ENCODE measurements around the gene DLG2. TPM values are rescaled to one million over a fixed set of nuclear protein-coding genes. Genes with fewer than 3 reads are reported as not detected.

Gene DLG2
- polyA plus RNA-seq, 3 donors = 0.24 to 0.39 TPM; not detected in 1

DNA sequence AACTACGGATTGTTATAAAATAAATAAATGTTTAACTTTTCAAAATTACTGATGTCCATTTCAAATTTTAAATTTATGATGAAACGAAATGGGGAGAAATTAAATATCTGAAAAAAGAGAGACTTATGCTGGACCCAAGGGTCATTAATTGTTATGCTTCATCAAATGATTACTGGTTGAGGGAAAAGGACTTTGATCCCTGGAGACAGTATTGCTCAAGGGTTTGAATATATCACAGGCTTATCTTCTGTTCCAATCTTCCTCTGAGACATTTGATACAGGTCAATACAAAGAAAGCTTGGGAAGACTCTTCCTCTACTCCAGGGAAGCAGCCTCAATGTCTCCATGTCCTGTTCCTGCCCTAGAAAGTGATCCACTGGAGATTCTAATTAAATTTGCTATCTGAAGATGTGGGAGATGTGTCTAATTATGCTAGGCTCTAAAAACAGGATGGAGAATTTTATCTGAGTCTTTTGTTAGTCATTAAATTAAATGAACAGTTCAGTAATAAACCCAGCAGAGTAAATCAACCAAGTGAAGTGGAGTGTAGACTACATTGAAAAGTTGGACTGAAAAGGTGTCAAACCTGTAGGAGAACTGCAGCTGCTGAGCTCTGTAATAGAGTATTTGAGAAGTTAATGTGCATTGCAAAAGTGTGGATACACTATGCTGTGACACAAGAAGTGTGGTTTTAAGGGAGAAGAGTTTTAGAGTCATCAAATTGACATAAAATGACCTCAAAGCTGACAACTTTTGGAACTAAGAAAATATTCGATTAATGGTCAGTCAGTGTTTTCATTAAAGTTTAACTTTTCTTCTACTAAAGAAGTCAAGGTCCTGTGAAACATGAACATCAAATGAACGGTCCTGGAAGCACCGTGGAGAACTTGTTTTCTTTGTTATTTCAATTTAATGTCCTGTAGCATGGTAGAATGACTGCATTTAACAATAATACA lies 1717.3 kb downstream of the DLG2 start:
- H3K4me3 ChIP-seq (replicated peaks in 1 of 3; ENCODE audit: low read depth in 2 of 3, low read length in 3 of 3) = no peak overlapping the region
- Mint-ChIP-seq H3K4me1 (no peaks in the 10 kb centered on the region), H3K36me3 (no peaks in the 10 kb centered on the region), H3K9me3 (peaks cover 0 to 2% (median 0%) of the 10 kb centered on the region in 7 donors), H3K27me3 (ENCODE audit: low read depth in 3 of 3) (peaks cover 0 to 2% (median 0%) of the 10 kb centered on the region in 3 donors), H3K27ac (no peak overlapping the region), H3K4me3 (no peak overlapping the region)
- no peaks in the 10 kb centered on the region for H4K20me1 ChIP-seq (ENCODE audit: insufficient read depth, low read length)
- H3K9me3 ChIP-seq (replicated peaks in 1 of 2; ENCODE audit: control insufficient read depth in 1 of 2, insufficient read depth in 1 of 2, low read length in 2 of 2) = no peaks in the 10 kb centered on the region
- no peak overlapping the region for H3K4me2 ChIP-seq (replicated peaks; ENCODE audit: extremely low read depth, low read length, poor library complexity, severe bottlenecking)
- WGBS (ENCODE audit: insufficient coverage) = no CpG with 5 or more reads among the region's 5 CpGs
- H3K27me3 ChIP-seq (ENCODE audit: control insufficient read depth in 2 of 2, insufficient read depth in 2 of 2, low read length in 2 of 2) = no peaks in the 10 kb centered on the region
- no peak overlapping the region for H2AFZ ChIP-seq (ENCODE audit: insufficient read depth, low read depth, low read length, poor library complexity, severe bottlenecking)
- intact Hi-C loops (cut with micrococcal nuclease) = no loop called here
- H3K79me2 ChIP-seq (ENCODE audit: insufficient read depth, low read length) = no peaks in the 10 kb centered on the region
- DNase-seq = no peak
- H3K9ac ChIP-seq (ENCODE audit: insufficient read depth, low read length, poor library complexity, severe bottlenecking) = no peak overlapping the region
- no peak overlapping the region for H3K27ac ChIP-seq (ENCODE audit: low read depth in 1 of 2, low read length in 2 of 2)
- no peaks in the 10 kb centered on the region for H3K36me3 ChIP-seq (replicated peaks in 1 of 2; ENCODE audit: control insufficient read depth in 1 of 2, insufficient read depth in 2 of 2, low read length in 2 of 2)
- no peaks in the 10 kb centered on the region for H3K4me1 ChIP-seq (ENCODE audit: control insufficient read depth in 1 of 2, insufficient read depth in 2 of 2, low read length in 2 of 2)
- TF ChIP-seq, protein P1, sequence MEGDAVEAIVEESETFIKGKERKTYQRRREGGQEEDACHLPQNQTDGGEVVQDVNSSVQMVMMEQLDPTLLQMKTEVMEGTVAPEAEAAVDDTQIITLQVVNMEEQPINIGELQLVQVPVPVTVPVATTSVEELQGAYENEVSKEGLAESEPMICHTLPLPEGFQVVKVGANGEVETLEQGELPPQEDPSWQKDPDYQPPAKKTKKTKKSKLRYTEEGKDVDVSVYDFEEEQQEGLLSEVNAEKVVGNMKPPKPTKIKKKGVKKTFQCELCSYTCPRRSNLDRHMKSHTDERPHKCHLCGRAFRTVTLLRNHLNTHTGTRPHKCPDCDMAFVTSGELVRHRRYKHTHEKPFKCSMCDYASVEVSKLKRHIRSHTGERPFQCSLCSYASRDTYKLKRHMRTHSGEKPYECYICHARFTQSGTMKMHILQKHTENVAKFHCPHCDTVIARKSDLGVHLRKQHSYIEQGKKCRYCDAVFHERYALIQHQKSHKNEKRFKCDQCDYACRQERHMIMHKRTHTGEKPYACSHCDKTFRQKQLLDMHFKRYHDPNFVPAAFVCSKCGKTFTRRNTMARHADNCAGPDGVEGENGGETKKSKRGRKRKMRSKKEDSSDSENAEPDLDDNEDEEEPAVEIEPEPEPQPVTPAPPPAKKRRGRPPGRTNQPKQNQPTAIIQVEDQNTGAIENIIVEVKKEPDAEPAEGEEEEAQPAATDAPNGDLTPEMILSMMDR (IDR thresholded peaks at IDR 0.05) = no peak

DNA sequence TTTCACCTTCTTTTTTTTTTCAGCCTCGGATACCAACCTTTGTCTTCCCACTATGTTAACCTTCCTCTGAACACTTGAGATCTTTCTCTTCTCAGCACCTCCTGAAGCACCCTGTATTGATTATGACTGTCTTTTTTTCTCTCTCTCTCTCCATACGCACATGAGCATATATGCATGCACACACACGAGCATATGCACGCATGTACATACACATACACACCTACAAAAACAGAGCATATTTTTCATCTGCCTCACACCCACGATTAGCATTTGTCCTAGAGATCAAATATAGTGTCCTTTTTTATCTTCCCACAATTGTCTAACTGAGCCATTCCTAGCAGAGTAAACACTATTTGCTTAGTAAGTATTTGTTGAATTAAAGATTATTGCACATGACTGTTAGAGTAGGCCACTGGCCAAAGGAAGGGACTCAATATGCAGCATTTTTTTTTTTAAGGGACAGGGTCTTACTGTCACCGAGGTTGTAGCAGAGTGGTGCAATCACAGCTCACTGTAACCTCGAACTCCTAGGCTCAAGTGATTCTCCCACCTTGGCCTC lies 1718.8 kb downstream of the DLG2 start:
- DNase-seq = no peak
- Mint-ChIP-seq H3K27ac (no peak overlapping the region), H3K4me1 (no peaks in the 10 kb centered on the region), H3K27me3 (ENCODE audit: low read depth in 3 of 3) (peaks cover 0 to 2% (median 0%) of the 10 kb centered on the region in 3 donors), H3K4me3 (no peak overlapping the region), H3K36me3 (no peaks in the 10 kb centered on the region), H3K9me3 (peaks cover 0 to 2% (median 0%) of the 10 kb centered on the region in 7 donors)
- 95% methylated on average over 4 of the region's 7 CpGs for WGBS (ENCODE audit: insufficient coverage)
- Histone ChIP-seq H3K4me1 (ENCODE audit: control insufficient read depth in 1 of 2, insufficient read depth in 2 of 2, low read length in 2 of 2) (no peaks in the 10 kb centered on the region), H2AFZ (ENCODE audit: insufficient read depth, low read depth, low read length, poor library complexity, severe bottlenecking) (no peak overlapping the region), H3K9ac (ENCODE audit: insufficient read depth, low read length, poor library complexity, severe bottlenecking) (no peak overlapping the region), H3K27ac (ENCODE audit: low read depth in 1 of 2, low read length in 2 of 2) (no peak overlapping the region), H3K4me2 (replicated peaks; ENCODE audit: extremely low read depth, low read length, poor library complexity, severe bottlenecking) (no peak overlapping the region), H3K27me3 (ENCODE audit: control insufficient read depth in 2 of 2, insufficient read depth in 2 of 2, low read length in 2 of 2) (no peaks in the 10 kb centered on the region), H3K4me3 (replicated peaks in 1 of 3; ENCODE audit: low read depth in 2 of 3, low read length in 3 of 3) (no peak overlapping the region), H3K9me3 (replicated peaks in 1 of 2; ENCODE audit: control insufficient read depth in 1 of 2, insufficient read depth in 1 of 2, low read length in 2 of 2) (no peaks in the 10 kb centered on the region), H3K79me2 (ENCODE audit: insufficient read depth, low read length) (no peaks in the 10 kb centered on the region), H4K20me1 (ENCODE audit: insufficient read depth, low read length) (no peaks in the 10 kb centered on the region), H3K36me3 (replicated peaks in 1 of 2; ENCODE audit: control insufficient read depth in 1 of 2, insufficient read depth in 2 of 2, low read length in 2 of 2) (no peaks in the 10 kb centered on the region)
- intact Hi-C loops (cut with micrococcal nuclease) = no loop called here
- TF ChIP-seq, protein P1 (IDR thresholded peaks at IDR 0.05) = no peak

All from CD14-positive monocyte (primary cell).